Karpas-422 (cell line): Measurements from ENCODE around the gene NDUFB3. TPM values are rescaled to one million over a fixed set of nuclear protein-coding genes. Genes with fewer than 3 reads are reported as not detected.
A peak's percentile ranks its signal among the peaks of the same experiment; 100 is the strongest.
"Not testable (repeated sequence)": the region's sequence is repeated elsewhere in the genome, so short reads cannot be mapped to it uniquely, and the experiment has no call there.

Experiments used
- DNase-seq: peaks from one replicate; pipeline ENCODE4 v3.0.0-alpha.2; 2015
- H2AFZ ChIP-seq: fragments of 200-600 bp; sonication (generic); 2 replicates; pipeline ENCODE4 v1.6.1; 2014; ENCODE audit warnings: antibody characterized with exemption, low read length, mixed read lengths
- H3K27ac ChIP-seq: fragments of 200-600 bp; sonication (generic); 2 replicates; pipeline ENCODE4 v1.5.1; 2014; ENCODE audit warnings: mild to moderate bottlenecking, low read length, moderate library complexity
- H3K27me3 ChIP-seq: fragments of 200-600 bp; sonication (generic); 2 replicates; pipeline ENCODE4 v1.6.1; 2014; ENCODE audit warnings: low read length, mixed read lengths
- H3K36me3 ChIP-seq: fragments of 200-600 bp; sonication (generic); 2 replicates; pipeline ENCODE4 v1.6.1; 2014; ENCODE audit warnings: low read length, mixed read lengths; ENCODE audit not compliant: insufficient read depth
- H3K4me1 ChIP-seq: fragments of 200-600 bp; sonication (generic); 2 replicates; pipeline ENCODE4 v1.6.1; 2014; ENCODE audit warnings: mild to moderate bottlenecking, low read length, mixed read lengths
- H3K4me2 ChIP-seq: fragments of 200-600 bp; sonication (generic); 2 replicates; pipeline ENCODE4 v1.6.1; 2014; ENCODE audit warnings: low read length, low read depth, mild to moderate bottlenecking; ENCODE audit not compliant: poor library complexity, severe bottlenecking
- H3K4me3 ChIP-seq: fragments of 200-600 bp; sonication (generic); 2 replicates; pipeline ENCODE4 v1.5.1; 2014; ENCODE audit warnings: mild to moderate bottlenecking, antibody characterized with exemption, low read length, mixed read lengths
- H3K79me2 ChIP-seq: fragments of 200-600 bp; sonication (generic); 2 replicates; pipeline ENCODE4 v1.6.1; 2014; ENCODE audit warnings: mild to moderate bottlenecking, low read length, mixed read lengths
- H3K9ac ChIP-seq: fragments of 200-600 bp; sonication (generic); 2 replicates; pipeline ENCODE4 v1.6.0; 2014; ENCODE audit warnings: low read length
- H3K9me2 ChIP-seq: fragments of 200-600 bp; sonication (generic), shearing (Covaris generic); replicated peaks from 2 replicates; pipeline ENCODE4 v1.6.0; 2014; ENCODE audit warnings: mild to moderate bottlenecking, low read length, moderate library complexity; ENCODE audit not compliant: insufficient read depth
- H3K9me3 ChIP-seq: fragments of 300-700, 200-600 bp; sonication (generic); 2 replicates; pipeline ENCODE4 v1.6.1; 2014; ENCODE audit warnings: low read length, mixed read lengths
- H4K20me1 ChIP-seq: fragments of 200-600 bp; sonication (generic); 2 replicates; pipeline ENCODE4 v1.6.1; 2014; ENCODE audit warnings: mild to moderate bottlenecking, antibody characterized with exemption, low read length, low read depth; ENCODE audit not compliant: insufficient read depth
- total RNA-seq: library from RNA; depleted of rRNA; stranded (reverse); fragments of >200 nt; shearing (Covaris generic); gene quantifications from 2 replicates; pipeline ENCODE4 v1.2.3, GENCODE V29; 2014; ENCODE audit warnings: low replicate concordance

The NDUFB3 gene
- total RNA-seq, 1 experiment from 2014 or later, result 102 TPM

DNA sequence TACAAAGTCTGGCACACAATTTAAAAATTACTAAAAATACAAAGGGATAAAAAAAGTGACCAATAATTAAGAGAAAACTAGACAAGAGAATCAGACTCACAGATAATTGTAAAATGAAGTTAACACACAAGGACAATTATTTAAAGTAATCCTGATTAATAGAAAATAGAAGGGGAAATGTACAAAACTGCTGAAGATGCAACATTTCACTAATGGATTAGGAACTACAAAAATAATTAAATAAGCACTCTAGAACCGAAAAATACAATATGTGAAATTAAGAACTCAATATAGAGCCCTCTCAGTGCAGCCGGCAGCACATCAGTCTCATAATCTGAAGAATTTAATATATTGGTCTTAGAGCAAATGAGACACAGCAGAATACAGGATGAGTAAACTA lies 24.9 kb upstream of the NDUFB3 start:
- no peaks in the 10 kb centered on the region for H4K20me1 ChIP-seq
- peaks cover 83% of the 10 kb centered on the region for H3K79me2 ChIP-seq
- no peaks in the 10 kb centered on the region for H3K9me3 ChIP-seq
- no peak overlapping the region for H3K4me3 ChIP-seq
- no peaks in the 10 kb centered on the region for H3K27me3 ChIP-seq
- no peaks in the 10 kb centered on the region for H3K9me2 ChIP-seq
- peaks cover 33% of the 10 kb centered on the region for H3K36me3 ChIP-seq
- DNase-seq, result no peak
- H3K4me2 ChIP-seq, result no peak overlapping the region
- H3K9ac ChIP-seq, result no peak overlapping the region
- H3K4me1 ChIP-seq, result no peaks in the 10 kb centered on the region
- H2AFZ ChIP-seq, result no peak overlapping the region
- H3K27ac ChIP-seq, result no peak overlapping the region

DNA sequence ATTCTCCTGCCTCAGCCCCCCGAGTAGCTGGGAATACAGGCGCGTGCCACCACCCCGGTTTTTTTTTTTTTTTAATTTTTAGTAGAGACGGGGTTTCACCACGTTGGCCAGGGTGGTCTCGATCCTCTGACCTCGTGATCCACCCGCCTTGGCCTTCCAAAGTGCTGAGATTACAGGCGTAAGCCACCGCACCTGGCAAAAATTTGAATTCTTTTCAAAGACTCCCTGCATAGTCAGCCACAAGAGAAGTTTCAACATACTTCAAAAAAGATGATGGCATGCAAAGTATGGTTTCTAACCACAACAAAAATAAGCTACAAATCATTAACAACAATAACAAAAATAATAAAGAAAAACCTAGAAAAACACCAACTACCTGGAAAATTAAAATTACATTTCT lies 22.3 kb upstream of the NDUFB3 start:
- Histone ChIP-seq H4K20me1 (no peaks in the 10 kb centered on the region), H3K4me3 (no peak overlapping the region), H3K79me2 (peaks cover 98% of the 10 kb centered on the region), H3K27me3 (no peaks in the 10 kb centered on the region), H3K27ac (no peak overlapping the region), H3K9me3 (no peaks in the 10 kb centered on the region), H3K9me2 (no peaks in the 10 kb centered on the region), H3K4me2 (no peak overlapping the region), H2AFZ (no peak overlapping the region), H3K4me1 (no peaks in the 10 kb centered on the region), H3K36me3 (peaks cover 26% of the 10 kb centered on the region), H3K9ac (no peak overlapping the region)
- DNase-seq, result no peak

GRCh38 chr2:201057087-201057521 lies 14.7 kb upstream of the NDUFB3 start:
- DNase-seq, result no peak
- peaks cover 95% of the 10 kb centered on the region for H3K79me2 ChIP-seq

DNA sequence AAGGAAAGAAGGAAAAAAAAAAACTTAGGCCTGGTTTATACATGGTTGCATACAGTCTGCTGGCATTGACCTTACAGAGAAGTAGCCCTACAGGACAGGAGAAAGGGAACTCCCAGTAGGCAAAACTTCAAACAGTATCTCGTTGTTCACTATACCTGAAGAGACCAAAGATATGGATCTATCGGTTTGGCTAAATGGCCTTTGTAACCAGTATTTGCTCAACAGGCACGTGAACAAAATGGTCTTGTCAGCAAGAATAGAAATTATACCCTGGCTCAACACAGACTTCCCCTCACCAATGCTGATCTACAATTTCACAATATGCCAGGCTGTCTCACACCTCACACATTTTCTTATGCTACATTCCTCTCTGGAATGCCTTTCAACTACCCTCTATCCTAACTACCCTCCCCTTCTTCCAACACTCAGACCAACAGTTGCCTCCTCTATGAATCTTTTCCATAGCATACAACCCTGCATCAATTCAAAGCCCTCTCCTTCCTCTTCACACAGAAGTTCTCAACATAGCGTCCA lies 14.0 kb upstream of the NDUFB3 start:
- H3K79me2 ChIP-seq, result peaks cover 90% of the 10 kb centered on the region
- H3K27me3 ChIP-seq, result no peaks in the 10 kb centered on the region
- no peak overlapping the region for H2AFZ ChIP-seq
- H3K9me2 ChIP-seq, result no peaks in the 10 kb centered on the region
- H3K4me2 ChIP-seq, result peak overlapping the region; percentile 14
- peak overlapping the region; percentile 60 for H3K27ac ChIP-seq
- no peak for DNase-seq
- no peaks in the 10 kb centered on the region for H3K36me3 ChIP-seq
- no peaks in the 10 kb centered on the region for H3K9me3 ChIP-seq
- H3K9ac ChIP-seq, result peak overlapping the region; percentile 6; the same call in 1 of the 2 replicates
- H4K20me1 ChIP-seq, result no peaks in the 10 kb centered on the region
- H3K4me3 ChIP-seq, result no peak overlapping the region
- peaks cover 45% of the 10 kb centered on the region for H3K4me1 ChIP-seq

More at GRCh38 chr2:201057087-201057521, 14.7 kb upstream of the NDUFB3 start:
- H3K9ac ChIP-seq, result peak overlapping the region; percentile 6; the same call in 1 of the 2 replicates
- no peaks in the 10 kb centered on the region for H3K27me3 ChIP-seq
- H3K4me3 ChIP-seq, result no peak overlapping the region
- peaks cover 45% of the 10 kb centered on the region for H3K4me1 ChIP-seq
- no peaks in the 10 kb centered on the region for H3K9me2 ChIP-seq
- no peaks in the 10 kb centered on the region for H3K9me3 ChIP-seq
- H2AFZ ChIP-seq, result no peak overlapping the region
- H3K4me2 ChIP-seq, result peak overlapping the region; percentile 14
- peak overlapping the region; percentile 60 for H3K27ac ChIP-seq
- H4K20me1 ChIP-seq, result no peaks in the 10 kb centered on the region
- H3K36me3 ChIP-seq, result no peaks in the 10 kb centered on the region

DNA sequence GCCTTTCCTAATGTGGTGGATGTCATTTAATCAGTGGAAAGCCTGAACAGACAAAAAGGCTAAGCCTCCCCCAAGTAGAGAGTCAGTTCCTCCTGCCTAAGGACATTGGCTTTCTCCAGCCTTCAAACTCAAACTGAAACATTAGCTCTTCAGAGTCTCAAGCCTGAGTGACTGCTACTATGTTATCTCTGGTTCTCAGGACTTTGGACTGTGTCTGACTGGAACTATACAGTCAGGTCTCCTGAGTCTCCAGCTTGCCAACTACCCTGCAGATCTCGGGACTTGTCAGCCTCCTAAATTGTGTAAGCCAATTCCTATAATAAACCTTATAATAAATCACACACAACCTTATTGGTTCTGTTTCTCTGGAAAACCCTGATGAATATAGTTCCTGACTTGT lies 12.9 kb upstream of the NDUFB3 start:
- Histone ChIP-seq H3K9me2 (no peaks in the 10 kb centered on the region), H3K36me3 (no peaks in the 10 kb centered on the region)
- DNase-seq, result no peak

DNA sequence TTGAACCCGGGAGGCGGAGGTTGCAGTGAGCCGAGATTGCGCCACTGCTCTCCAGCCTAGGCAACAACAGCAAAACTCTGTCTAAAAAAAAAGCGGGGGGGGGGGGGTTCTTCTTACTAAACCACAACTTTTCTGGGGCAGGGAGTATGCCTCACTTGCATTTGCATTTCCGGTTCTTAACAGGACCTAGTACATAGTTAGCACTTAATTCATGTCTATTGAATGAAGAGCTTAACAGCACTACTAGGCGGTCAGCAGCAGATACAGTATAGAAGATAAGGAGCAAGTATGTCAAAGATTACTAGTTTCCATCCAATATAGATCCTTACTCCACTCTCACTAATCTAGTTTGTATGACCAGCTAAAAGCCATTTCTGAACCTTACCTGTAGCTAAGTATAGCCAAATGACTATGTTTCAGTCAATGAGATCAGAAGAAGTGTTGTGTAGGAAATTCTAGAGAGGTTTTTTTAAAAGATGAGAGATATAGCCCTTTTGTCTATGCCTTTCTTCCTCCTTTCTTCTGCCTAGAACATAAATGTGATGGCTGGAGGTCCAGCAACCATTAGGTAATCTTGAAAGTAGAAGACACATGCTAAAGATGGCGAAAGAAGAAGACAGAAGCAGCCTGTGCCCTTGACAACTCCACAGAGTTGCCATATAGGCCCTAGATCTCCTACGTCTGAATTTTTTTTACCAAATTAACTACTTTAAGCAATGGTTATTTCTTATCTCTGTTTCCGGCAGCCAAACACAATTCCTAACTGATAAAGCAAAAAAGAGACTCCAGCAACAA lies 11.6 kb upstream of the NDUFB3 start:
- H3K79me2 ChIP-seq, result peaks cover 87% of the 10 kb centered on the region
- DNase-seq, result no peak

More for the DNA sequence above, 12.9 kb upstream of the NDUFB3 start:
- H3K4me1 ChIP-seq, result peaks cover 45% of the 10 kb centered on the region
- no peak overlapping the region for H3K4me2 ChIP-seq
- H2AFZ ChIP-seq, result no peak overlapping the region
- H3K9ac ChIP-seq, result no peak overlapping the region
- no peak overlapping the region for H3K27ac ChIP-seq
- H4K20me1 ChIP-seq, result no peaks in the 10 kb centered on the region
- peaks cover 91% of the 10 kb centered on the region for H3K79me2 ChIP-seq
- no peaks in the 10 kb centered on the region for H3K9me3 ChIP-seq
- H3K4me3 ChIP-seq, result no peak overlapping the region
- no peaks in the 10 kb centered on the region for H3K27me3 ChIP-seq

GRCh38 chr2:201063516-201063915 lies 8.3 kb upstream of the NDUFB3 start:
- not testable (repeated sequence) for H3K9ac ChIP-seq, DNase-seq, H3K9me3 ChIP-seq, H3K4me2 ChIP-seq, H3K27me3 ChIP-seq, H3K9me2 ChIP-seq, H3K4me3 ChIP-seq, H2AFZ ChIP-seq, H4K20me1 ChIP-seq, H3K27ac ChIP-seq, H3K36me3 ChIP-seq
- H3K4me1 ChIP-seq, result peaks cover 58% of the 10 kb centered on the region
- H3K79me2 ChIP-seq, result peaks cover 90% of the 10 kb centered on the region

More for the DNA sequence above, 11.6 kb upstream of the NDUFB3 start:
- no peaks in the 10 kb centered on the region for H3K9me3 ChIP-seq
- H3K27me3 ChIP-seq, result no peaks in the 10 kb centered on the region
- no peak overlapping the region for H3K9ac ChIP-seq
- peak overlapping the region; percentile 26; the same call in 1 of the 2 replicates for H3K27ac ChIP-seq
- H4K20me1 ChIP-seq, result no peaks in the 10 kb centered on the region
- peak overlapping the region; percentile 10 for H3K4me2 ChIP-seq
- H3K4me1 ChIP-seq, result peaks cover 45% of the 10 kb centered on the region
- no peaks in the 10 kb centered on the region for H3K9me2 ChIP-seq
- no peak overlapping the region for H3K4me3 ChIP-seq
- no peaks in the 10 kb centered on the region for H3K36me3 ChIP-seq
- H2AFZ ChIP-seq, result no peak overlapping the region

DNA sequence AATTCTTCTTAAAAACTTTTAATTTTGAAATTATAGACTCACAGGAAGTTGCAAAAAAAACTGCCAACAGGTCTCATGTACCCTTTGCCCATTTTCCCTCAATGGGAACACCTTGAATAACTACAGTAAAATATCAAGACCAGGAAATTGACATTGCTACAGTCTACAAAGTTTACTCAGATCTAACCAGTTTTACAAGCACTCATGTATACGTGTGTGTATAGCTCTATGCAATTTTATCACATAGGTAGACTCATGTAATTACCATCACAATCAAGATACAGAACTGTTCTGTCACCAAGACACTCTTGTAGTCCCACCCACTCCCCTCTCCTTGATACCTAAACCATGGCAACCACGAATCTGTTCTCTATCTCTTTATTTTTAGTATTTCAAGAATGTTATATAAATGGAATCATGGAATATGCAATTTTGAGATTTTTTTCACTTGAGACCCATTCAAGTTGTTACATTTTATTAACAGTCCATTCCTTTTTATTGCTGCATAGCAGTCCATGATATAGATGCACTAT lies 6.9 kb upstream of the NDUFB3 start:
- no peak overlapping the region for H2AFZ ChIP-seq
- no peak overlapping the region for H3K9ac ChIP-seq
- peaks cover 57% of the 10 kb centered on the region for H3K4me1 ChIP-seq
- no peak overlapping the region for H3K4me3 ChIP-seq
- no peaks in the 10 kb centered on the region; the same call in 1 of the 2 replicates for H3K36me3 ChIP-seq
- H3K9me3 ChIP-seq, result no peaks in the 10 kb centered on the region
- DNase-seq, result no peak
- H3K79me2 ChIP-seq, result peaks cover 90% of the 10 kb centered on the region
- no peaks in the 10 kb centered on the region for H4K20me1 ChIP-seq
- H3K9me2 ChIP-seq, result no peaks in the 10 kb centered on the region
- H3K27me3 ChIP-seq, result no peaks in the 10 kb centered on the region
- H3K27ac ChIP-seq, result no peak overlapping the region
- no peak overlapping the region for H3K4me2 ChIP-seq
